ENCODE data around the gene BCL7A. TPM values are rescaled to one million over a fixed set of nuclear protein-coding genes. Genes with fewer than 3 reads are reported as not detected.

BCL7A gene
- total and polyA plus RNA-seq, 10 of the 15 experiments (the other 5 are each of a cell fraction or from before 2014, with no cell fraction given) = 0.37 to 17.2 (median 11.7) TPM

DNA sequence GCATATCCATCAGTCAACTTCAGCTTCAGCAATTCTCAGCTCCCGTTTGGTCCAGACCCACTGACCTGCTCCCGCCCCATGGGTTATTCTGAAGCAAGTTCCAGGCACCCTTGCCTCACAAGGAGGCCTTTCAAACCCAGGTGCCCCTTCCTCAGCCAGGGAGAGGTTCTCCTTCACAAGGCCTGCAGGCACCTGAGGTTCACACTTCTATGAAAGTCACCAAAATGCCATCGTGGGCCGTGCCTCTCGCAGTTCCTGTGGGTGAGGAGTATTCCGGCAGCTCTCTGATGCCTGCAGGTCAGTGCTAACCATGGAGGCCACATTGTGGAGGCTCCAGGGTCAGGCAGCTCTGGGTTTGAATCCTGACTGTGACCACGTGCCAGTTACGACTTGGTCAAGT, 40.2 kb upstream of the BCL7A start:
- ATAC-seq (no peak), FAIRE-seq (no peak), DNase-seq (ENCODE audit: low read depth, low spot score) (no peak)
- H3K4me3 ChIP-seq = no peak overlapping the region
- H3K27me3 ChIP-seq (replicated peaks in 1 of 2; ENCODE audit: control insufficient read depth in 2 of 2, insufficient read depth in 2 of 2, low read length in 1 of 2) = no peaks in the 10 kb centered on the region
- BruUV-seq (replicated peaks) = no TSS peak
- no peaks in the 10 kb centered on the region for H3K79me2 ChIP-seq (ENCODE audit: control insufficient read depth, insufficient read depth, low read length)
- ChIA-PET CTCF (interaction anchor here (1.8 kb wide), 1 partner anchor 63 kb away, joined by 5 read pairs; the partner anchor contains the start of gene CFAP251), POLR2A (interaction anchor here (0.6 to 2.1 kb wide), 2 partner anchors 10 to 44 kb away, joined by 3 to 12 read pairs; no protein-coding TSS in a partner anchor), RAD21 (ENCODE audit: unreplicated experiment) (interaction anchor here (6.2 kb wide), 1 partner anchor 10 kb away, joined by 28 read pairs; no protein-coding TSS in a partner anchor), SMC1A (ENCODE audit: uncharacterized antibody, unreplicated experiment) (interaction anchor here (2.2 kb wide), 1 partner anchor 11 kb away, joined by 7 read pairs; no protein-coding TSS in a partner anchor)
- no peaks in the 10 kb centered on the region for H4K20me1 ChIP-seq (ENCODE audit: control insufficient read depth, insufficient read depth)
- 66% methylated on average over 8 of the region's 8 CpGs for WGBS (ENCODE audit: insufficient coverage, insufficient replicate concordance, low lambda C conversion rate, missing lambda C conversion rate)
- H3K9me3 ChIP-seq (replicated peaks; ENCODE audit: control insufficient read depth, insufficient read depth, low read length) = no peaks in the 10 kb centered on the region
- H3K36me3 ChIP-seq (ENCODE audit: control insufficient read depth in 2 of 2, insufficient read depth in 2 of 2, low read length in 1 of 2) = no peaks in the 10 kb centered on the region
- in situ Hi-C loops (cut with MboI) = no loop called here
- no peak overlapping the region for H3K9ac ChIP-seq (ENCODE audit: control insufficient read depth, insufficient read depth, low read length)
- intact Hi-C loops (cut with micrococcal nuclease; ENCODE audit: unreplicated experiment) = no loop called here
- no peak overlapping the region; the same call in 1 of the 2 replicates for H2AFZ ChIP-seq (ENCODE audit: control insufficient read depth, low read depth, low read length)
- peaks cover 33% of the 10 kb centered on the region for H3K4me1 ChIP-seq (ENCODE audit: control insufficient read depth, insufficient read depth, low read length)
- TF ChIP-seq, protein P1, sequence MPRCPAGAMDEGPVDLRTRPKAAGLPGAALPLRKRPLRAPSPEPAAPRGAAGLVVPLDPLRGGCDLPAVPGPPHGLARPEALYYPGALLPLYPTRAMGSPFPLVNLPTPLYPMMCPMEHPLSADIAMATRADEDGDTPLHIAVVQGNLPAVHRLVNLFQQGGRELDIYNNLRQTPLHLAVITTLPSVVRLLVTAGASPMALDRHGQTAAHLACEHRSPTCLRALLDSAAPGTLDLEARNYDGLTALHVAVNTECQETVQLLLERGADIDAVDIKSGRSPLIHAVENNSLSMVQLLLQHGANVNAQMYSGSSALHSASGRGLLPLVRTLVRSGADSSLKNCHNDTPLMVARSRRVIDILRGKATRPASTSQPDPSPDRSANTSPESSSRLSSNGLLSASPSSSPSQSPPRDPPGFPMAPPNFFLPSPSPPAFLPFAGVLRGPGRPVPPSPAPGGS (IDR thresholded peaks at IDR 0.05; ENCODE audit: borderline replicate concordance, insufficient read depth, low read depth, low read length, poor library complexity, severe bottlenecking) = no peak
- TF ChIP-seq, protein P2, sequence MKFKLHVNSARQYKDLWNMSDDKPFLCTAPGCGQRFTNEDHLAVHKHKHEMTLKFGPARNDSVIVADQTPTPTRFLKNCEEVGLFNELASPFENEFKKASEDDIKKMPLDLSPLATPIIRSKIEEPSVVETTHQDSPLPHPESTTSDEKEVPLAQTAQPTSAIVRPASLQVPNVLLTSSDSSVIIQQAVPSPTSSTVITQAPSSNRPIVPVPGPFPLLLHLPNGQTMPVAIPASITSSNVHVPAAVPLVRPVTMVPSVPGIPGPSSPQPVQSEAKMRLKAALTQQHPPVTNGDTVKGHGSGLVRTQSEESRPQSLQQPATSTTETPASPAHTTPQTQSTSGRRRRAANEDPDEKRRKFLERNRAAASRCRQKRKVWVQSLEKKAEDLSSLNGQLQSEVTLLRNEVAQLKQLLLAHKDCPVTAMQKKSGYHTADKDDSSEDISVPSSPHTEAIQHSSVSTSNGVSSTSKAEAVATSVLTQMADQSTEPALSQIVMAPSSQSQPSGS (IDR thresholded peaks at IDR 0.05; ENCODE audit: low read length) = no peak
- no peak for TF ChIP-seq TAF1 (IDR thresholded peaks at IDR 0.05; ENCODE audit: borderline replicate concordance, low read depth, low read length)
- TF ChIP-seq RAD21 (IDR thresholded peaks at IDR 0.05; ENCODE audit: insufficient read depth, low read depth, low read length) = no peak
- TF ChIP-seq, protein P3, sequence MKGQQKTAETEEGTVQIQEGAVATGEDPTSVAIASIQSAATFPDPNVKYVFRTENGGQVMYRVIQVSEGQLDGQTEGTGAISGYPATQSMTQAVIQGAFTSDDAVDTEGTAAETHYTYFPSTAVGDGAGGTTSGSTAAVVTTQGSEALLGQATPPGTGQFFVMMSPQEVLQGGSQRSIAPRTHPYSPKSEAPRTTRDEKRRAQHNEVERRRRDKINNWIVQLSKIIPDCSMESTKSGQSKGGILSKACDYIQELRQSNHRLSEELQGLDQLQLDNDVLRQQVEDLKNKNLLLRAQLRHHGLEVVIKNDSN (IDR thresholded peaks at IDR 0.05; ENCODE audit: borderline replicate concordance, extremely low read length, insufficient read depth, low read depth, low read length) = no peak
- TF ChIP-seq, protein P4, sequence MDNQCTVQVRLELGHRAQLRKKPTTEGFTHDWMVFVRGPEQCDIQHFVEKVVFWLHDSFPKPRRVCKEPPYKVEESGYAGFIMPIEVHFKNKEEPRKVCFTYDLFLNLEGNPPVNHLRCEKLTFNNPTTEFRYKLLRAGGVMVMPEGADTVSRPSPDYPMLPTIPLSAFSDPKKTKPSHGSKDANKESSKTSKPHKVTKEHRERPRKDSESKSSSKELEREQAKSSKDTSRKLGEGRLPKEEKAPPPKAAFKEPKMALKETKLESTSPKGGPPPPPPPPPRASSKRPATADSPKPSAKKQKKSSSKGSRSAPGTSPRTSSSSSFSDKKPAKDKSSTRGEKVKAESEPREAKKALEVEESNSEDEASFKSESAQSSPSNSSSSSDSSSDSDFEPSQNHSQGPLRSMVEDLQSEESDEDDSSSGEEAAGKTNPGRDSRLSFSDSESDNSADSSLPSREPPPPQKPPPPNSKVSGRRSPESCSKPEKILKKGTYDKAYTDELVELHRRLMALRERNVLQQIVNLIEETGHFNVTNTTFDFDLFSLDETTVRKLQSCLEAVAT (IDR thresholded peaks at IDR 0.05) = no peak
- TF ChIP-seq, protein P5, sequence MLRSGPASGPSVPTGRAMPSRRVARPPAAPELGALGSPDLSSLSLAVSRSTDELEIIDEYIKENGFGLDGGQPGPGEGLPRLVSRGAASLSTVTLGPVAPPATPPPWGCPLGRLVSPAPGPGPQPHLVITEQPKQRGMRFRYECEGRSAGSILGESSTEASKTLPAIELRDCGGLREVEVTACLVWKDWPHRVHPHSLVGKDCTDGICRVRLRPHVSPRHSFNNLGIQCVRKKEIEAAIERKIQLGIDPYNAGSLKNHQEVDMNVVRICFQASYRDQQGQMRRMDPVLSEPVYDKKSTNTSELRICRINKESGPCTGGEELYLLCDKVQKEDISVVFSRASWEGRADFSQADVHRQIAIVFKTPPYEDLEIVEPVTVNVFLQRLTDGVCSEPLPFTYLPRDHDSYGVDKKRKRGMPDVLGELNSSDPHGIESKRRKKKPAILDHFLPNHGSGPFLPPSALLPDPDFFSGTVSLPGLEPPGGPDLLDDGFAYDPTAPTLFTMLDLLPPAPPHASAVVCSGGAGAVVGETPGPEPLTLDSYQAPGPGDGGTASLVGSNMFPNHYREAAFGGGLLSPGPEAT (IDR thresholded peaks at IDR 0.05; ENCODE audit: low read depth) = no peak
- TF ChIP-seq, protein P6, sequence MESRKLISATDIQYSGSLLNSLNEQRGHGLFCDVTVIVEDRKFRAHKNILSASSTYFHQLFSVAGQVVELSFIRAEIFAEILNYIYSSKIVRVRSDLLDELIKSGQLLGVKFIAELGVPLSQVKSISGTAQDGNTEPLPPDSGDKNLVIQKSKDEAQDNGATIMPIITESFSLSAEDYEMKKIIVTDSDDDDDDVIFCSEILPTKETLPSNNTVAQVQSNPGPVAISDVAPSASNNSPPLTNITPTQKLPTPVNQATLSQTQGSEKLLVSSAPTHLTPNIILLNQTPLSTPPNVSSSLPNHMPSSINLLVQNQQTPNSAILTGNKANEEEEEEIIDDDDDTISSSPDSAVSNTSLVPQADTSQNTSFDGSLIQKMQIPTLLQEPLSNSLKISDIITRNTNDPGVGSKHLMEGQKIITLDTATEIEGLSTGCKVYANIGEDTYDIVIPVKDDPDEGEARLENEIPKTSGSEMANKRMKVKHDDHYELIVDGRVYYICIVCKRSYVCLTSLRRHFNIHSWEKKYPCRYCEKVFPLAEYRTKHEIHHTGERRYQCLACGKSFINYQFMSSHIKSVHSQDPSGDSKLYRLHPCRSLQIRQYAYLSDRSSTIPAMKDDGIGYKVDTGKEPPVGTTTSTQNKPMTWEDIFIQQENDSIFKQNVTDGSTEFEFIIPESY (IDR thresholded peaks at IDR 0.05) = no peak
- TF ChIP-seq CHD1 (IDR thresholded peaks at IDR 0.05; ENCODE audit: low read depth, low read length) = no peak
- TF ChIP-seq ZNF207 (IDR thresholded peaks at IDR 0.05; ENCODE audit: borderline replicate concordance) = no peak
- no peak for TF ChIP-seq ZNF274 (IDR thresholded peaks at IDR 0.05; ENCODE audit: insufficient read depth, insufficient read length)
- H3K27ac ChIP-seq (ENCODE audit: control insufficient read depth, insufficient read depth) = no peak overlapping the region
- no peak overlapping the region for H3K4me2 ChIP-seq (ENCODE audit: control insufficient read depth, insufficient read depth)

Data from GM12878 (cell line).